GM19240 (cell line): ENCODE data around the gene CPEB3.
A peak's percentile ranks its signal among the peaks of the same experiment; 100 is the strongest.

Experiments used
- DNase-seq: peaks from one replicate; pipeline ENCODE4 v3.0.0; 2011; ENCODE audit warnings: low spot score; ENCODE audit not compliant: insufficient read length

CPEB3 gene

DNA sequence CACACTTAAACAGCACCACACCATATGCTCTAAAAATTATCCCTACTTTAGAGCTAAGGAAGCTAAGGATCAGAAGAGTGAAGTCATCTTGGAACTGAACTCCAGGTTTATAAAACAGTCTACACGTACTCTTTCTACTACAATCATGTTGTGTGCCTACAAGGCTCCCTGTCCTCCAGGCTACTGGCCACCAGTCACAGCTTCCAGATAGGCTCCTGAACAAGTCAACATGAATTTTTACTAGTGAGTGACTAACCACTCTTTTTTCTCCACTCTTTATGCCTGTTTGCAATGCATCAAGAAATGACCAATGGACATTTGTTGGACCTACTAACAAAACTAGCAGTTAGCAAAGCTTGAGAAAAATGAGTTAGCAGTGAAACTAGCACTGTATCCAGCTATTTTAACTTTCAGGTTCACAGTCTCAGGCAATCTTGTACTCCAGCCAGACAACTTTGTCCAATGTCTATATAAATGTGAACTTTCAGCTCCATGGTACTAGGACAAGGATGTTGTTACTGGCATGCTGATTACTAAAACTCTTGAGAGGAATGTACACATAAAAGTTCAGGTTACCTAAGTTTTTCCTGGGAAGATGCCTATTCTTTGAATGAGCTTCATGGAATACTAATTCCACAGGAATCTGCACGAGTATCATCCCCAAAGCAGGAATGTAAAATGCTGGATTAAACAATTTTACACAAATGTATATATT is 187.3 kb downstream of the CPEB3 start:
- no peak for DNase-seq

DNA sequence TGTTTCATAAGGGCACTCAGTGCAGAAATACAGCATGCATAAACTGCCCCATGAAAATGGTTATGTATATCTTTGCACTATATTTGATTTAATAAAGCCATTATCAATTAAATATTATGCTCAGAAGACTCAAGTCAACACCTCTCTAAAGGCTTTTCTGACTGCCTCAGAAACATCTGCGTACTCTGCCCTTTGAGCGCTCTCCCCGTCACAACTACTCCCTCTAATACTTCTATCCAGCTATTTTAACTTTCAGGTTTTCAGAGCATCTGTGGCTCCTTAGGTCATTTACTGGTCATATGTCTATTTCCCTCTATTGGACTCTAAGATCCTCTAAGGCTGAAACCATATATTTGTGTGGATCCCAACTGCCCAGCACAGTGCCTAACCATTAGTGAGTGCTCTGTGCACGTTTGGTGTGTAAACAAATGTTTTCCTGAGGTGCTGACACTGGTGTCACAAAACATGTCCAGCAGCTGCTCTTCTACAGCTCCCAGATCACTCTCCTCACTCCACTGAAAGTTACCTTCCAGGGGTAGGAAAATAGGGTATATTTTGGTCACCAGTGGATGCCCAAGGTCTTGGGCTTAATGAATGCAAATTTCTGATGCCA is 188.2 kb downstream of the CPEB3 start:
- DNase-seq, result no peak

DNA sequence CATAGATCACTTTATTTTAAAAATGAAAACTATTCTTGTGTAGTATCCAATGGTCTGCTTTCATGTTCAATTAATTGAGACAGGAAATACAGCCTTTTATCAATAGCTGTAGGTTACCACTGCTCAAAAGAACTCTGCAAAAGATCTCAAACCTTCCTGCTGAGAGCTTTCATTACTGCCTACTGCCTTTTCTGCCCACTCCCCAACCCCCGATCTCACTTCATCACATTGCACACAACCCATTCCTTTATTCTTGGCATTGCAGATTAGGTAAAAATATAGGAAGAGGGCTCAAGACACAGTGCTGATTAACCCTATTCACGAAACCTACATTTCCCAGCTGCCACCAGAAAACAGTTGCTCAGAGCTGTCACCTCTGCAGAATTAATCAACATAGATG is 195.9 kb downstream of the CPEB3 start:
- DNase-seq, result no peak

DNA sequence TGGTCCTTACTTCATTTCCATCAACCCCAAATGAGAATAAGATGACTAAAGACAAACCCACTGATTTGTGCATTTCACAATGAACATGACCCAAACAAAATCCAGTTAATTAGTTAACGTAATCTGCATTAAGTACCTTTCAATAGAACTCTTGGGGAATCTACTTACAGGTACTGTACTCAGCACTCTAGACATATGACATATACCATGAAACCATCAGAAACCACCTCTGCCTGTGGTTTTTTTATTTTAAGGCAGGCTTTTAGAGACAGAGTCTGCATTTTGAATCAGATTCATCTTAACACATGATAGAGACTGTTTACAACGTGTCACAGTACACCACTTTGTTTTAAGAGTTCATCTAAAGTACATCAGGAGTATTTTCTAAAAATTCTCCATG is 198.9 kb downstream of the CPEB3 start:
- DNase-seq, result no peak

DNA sequence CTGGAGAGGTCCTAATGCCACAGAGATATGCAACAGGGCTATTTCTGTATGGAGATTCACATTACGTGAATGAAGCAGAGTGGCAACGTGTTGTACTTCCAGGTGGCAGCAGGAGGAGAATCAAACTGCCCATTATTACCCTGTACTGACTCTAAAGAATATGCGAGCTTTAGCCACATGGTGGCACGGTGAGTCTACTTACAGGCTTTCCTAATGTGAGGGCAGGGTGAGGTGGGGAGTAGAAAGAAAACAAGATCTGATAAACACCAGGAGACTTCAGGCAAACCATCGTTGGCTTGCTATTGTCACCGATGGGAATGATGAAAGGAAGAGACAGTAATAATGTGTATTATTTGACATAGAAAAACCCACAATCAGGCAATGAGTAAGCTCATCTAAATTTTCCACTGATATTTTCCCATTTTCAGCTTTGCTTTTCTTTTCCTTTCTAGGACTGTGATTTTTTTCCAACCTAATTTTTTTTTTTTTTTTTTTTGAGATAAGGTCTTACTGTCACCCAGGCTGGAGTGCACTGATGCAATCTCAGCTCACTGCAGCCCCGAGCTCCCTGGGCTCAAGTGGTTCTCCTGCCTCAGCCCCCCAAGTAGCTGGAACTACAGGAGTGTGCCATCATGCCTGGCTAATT is 203.0 kb downstream of the CPEB3 start:
- DNase-seq, result peak; percentile 49

DNA sequence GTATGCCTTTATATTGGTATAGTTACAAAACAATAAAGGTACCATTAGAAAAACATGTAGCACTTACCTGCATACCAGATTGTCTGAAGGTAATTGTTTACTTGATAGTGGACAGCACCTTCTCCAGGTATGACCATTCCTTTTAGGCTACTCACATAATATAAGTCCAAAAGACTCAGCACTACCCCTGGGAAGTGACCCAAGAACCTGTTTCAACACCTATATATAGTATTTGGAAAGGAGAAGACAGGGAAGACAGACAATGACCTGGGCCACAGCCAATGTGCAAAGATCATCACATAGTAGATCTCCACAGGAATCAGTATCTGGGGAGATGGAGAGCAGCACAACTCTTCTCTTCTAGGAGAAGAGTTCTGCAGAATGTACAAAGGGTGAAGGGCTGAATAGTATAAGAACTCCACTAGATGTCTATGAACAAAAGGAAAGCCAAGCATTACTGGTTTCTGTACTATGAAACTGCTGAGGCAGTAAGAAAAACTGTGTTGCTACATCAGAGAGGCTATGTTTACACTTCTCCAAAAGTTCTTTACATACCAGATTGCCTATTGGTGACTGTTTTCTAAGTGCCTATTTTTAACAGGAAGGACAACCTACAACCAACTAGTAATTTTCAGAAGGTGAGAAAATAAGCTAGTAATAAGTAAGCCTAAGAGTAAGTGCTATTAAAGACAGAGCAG is 208.1 kb downstream of the CPEB3 start:
- no peak for DNase-seq

DNA sequence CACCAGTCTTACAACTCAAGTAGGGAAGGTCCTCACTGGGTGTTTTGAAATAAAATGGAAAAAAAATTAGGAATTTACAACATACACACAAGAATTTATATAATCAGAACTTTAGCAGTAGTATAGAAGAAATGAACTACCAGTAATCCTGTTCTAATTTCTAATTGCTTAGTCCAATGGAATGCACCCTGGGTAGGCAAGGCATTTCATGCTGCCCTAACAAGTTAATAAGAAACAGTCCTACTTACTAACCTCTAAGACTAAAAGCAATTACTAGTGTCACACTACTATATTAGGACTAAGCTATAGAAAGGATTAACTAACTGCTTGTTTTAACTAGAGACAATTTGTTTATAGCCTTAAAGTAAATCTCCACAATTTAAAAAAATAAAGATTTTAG is 209.2 kb downstream of the CPEB3 start:
- DNase-seq, result no peak

DNA sequence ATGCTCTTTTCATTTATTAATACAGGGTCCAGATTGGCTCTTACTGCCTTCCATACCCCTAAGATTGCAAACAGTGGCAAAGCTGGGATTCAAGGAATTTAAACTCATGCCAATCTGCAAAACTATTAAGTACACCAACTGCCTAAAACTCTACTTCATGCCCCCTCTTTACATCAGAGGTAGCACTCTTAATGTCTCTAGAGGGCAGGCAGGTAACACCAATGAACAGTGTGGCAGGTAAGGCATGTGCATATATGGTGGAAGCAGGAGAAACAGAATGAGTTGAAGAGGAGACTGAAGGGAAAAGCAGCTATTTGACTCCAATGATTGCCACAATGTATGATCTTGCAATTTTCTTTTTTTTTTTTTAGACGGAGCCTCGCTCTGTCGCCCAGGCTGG is 210.6 kb downstream of the CPEB3 start:
- DNase-seq, result no peak

DNA sequence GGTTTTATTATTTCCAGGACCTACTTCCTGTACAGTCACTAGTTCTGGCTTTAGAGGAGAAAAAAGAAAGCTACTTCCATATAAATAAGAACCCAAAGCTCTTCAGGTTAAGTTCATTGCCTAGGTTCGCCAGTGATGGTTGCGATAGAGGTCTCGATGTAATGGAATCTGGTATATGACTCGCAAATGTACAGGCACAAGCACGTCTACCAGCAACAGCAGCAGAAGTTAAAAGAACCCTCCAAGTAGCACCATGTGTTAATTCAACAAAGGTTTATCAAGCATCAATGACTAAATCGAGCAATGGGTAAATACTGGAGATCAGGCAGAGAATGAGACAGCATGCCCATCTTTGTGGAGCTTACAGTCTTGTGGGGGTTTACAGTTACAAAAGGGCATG is 211.9 kb downstream of the CPEB3 start:
- no peak for DNase-seq

DNA sequence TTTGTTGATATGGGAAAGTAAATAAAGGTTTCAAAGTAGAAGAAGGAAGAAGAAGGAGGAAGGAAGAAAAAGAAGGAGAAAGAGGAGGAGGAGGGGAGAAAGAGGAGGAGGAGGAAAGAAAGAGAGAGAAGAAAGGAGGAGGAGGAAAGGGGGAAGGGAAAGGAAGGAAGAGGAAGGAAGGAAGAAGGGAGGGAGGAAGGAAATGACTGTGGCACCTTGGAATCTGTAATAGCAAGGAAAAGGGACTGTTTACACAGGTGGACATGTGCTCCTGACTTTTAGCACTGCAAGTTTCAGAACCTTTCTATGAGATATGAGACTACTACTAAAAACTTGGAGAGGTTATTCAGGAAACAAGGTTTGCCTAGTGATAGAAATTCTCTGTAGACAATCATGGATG is 214.2 kb downstream of the CPEB3 start:
- no peak for DNase-seq

DNA sequence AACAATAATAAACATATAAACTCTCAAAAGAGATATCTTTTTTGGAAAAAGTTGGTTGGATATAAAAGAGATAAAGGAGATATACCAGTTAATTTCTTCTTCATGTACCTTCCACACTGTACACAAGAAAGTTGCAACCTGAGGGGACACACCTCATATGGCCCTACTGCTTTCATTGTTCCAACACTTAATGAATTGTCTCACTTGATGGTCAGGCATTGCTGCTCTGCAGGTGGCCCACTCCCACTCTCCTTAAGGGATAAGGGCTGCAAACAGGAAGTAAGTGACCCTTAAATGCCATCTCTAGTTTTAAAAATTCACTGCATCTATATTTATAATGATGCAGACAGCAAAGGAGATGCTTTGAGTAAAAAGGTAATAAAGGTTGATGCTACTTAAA is 215.0 kb downstream of the CPEB3 start:
- DNase-seq, result no peak

DNA sequence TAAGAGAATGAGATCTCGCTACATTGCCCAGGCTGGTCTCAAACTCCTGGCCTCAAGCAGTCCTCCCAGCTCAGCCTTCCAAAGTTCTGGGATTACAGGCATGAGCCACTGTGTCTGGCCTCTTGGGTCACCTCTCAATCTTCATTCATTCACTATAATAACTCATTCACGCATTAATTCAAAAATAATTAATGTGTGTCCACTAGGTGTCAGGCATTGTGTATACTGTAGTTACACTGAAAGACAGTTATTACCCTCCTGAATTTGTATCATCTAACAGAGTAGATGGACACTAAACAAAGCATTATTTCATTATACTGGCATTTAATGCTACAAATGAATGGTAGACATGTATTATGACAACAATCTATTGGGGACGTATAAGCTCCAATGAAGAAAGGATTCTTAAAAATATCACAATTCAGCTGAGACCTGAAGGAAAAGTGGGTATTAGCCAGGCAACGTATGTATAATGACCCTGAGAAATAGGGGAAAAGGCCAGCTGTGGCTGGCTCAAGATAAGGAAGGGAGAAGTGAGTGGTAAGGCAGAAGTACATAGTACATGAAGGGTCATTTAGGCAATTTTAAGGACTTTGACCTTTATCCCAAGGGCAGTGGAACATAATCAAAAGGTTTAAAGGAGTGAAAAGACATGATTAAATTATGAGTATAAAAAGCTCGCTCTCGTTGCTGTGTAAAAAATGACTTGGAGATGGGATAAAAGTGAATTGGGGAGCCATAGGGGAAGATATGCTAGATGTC is 216.6 kb downstream of the CPEB3 start:
- no peak for DNase-seq

DNA sequence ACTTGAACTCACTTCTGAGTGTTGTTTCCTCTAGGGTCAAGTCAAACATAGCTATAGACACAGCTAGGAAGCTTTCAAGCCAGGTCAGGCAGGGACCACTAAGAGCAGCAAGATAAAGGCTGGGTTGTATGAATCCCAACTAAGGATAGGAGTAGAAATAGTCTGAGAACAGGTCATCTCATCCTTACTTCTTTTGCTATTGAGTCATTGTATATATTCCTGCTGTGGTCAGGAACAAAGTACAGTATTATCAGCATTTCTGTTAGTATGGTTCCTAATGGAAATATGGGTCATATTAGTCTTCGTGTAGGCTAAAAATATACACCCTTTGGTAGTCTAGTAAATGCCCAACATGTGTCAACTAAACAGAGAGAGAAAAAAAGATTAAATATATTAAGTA is 222.0 kb downstream of the CPEB3 start:
- no peak for DNase-seq

DNA sequence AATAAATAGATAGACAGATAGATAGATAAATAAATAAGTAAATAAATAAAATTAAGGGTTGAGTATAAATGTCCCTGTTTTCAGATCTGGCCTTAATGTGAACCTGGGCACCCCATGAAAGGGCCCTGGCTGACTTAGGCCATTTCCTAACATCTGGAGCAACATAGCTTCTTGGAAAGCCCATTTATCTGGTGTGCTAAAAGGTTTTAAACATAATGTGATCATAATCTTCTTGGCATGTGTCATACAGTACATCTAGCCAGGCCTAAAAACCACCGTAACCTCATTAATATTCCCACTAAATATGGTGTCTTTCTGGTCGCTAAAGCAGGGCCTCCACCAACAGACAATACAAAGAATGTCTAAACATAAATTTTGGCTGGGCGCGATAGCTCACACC is 224.5 kb downstream of the CPEB3 start:
- DNase-seq, result no peak

DNA sequence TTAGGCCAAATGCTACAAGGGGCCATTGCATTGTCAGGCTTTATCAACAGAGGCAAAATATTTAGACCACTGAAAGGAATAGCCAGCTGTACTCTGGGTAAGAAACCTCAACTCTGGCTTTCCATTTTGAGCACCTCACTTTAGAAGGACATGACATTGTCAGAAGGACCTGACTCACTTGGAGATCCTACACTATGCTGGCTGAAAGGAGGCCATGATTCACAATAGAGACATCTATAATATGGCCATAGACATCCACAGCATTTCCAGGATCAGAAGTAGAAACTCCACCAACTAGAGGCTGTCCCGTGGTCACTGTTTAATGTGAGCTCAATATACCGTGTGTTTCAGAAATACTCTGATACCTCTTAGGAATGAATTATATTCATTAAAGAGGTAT is 226.4 kb downstream of the CPEB3 start:
- DNase-seq, result no peak

DNA sequence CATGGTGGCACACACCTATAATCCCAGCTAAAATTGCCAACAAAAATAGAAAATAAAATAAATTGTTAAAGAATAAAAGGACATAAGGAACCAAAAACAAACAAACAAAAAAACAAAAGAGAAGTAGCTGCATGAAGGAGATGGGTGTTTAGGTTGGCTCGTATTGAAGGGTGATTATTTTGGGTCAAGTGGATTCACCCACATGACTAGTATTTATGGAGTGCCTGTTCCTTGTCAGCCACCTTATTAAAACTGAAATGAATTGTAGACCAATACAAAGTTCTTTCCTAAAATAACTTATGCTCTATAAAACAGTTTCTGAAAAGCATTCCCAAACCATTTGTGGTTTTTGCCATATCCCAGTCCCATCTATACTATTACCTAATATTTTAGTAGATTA is 228.6 kb downstream of the CPEB3 start:
- no peak for DNase-seq

DNA sequence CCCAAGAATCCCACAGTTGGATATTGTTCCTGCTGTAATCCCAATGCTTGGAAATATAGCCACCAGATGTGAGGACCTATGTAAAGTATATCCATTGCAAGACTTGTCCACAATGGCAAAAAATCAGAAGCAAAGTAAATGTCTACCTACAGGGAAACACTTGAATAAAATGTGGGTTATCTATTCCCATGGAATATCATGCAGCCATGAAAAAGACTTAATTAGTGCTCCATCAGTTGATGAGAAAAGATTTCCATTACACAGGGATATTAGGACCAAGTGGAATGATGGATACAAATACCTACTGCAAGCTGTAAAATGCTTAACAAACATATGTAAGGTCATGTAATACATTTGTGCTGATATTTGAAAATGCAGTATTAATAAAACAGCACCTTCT is 236.1 kb downstream of the CPEB3 start:
- DNase-seq, result no peak

DNA sequence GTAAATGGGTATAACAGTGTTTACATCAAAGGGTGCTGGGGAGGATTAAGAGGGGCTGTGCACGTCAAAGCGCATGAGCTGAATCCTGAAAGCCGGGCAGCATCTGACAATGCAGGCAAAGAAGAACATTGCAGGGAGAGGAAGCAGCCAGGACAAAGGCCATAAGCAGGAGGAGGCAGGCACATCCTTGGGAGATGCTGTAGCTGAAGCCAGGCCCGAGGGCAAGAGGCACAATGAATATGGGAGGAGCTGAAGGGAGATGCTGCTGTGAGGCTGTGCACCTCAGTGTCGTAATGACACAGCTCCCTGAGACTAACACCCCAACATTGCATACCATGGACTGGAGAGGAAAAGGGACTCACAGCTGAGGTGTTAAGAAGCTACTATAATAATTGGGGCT is 238.1 kb downstream of the CPEB3 start:
- no peak for DNase-seq

DNA sequence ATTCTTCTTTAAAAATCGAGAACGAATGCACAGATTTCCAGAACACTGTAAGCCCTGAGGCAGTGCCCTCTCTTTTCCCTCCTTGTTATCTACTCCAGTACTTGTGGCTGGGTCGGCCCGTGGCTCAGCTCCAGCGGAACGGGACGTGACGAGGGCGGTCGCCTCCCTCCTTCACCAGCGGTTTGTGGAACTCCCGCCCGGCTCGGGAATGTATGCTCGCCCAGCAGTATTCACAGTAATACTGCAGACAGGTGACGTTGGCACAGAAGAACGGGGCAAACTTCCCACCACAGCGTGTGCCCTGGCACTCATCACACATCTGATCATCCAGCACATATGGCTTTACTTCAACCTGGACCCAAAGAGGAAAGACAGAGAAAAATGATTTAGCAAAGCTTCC is 238.8 kb downstream of the CPEB3 start:
- DNase-seq, result no peak

DNA sequence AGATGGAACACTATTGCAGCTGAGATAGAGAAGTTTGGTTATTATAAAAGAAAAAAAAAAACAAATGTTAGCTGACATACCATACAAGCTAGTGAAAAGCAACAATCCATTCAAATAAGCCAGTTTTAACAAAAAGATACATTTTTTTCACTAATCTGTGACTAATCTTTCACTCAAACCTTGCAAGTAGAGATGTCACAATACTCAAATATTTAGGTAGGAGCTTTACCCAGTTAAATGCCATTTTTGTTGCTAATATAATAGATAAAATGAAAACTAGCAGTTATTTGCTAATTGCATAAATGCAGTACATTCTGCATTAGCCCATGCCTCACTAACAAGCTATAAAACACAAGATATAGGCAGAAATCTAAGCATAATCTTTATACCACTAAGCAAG is 243.7 kb downstream of the CPEB3 start:
- DNase-seq, result no peak

DNA sequence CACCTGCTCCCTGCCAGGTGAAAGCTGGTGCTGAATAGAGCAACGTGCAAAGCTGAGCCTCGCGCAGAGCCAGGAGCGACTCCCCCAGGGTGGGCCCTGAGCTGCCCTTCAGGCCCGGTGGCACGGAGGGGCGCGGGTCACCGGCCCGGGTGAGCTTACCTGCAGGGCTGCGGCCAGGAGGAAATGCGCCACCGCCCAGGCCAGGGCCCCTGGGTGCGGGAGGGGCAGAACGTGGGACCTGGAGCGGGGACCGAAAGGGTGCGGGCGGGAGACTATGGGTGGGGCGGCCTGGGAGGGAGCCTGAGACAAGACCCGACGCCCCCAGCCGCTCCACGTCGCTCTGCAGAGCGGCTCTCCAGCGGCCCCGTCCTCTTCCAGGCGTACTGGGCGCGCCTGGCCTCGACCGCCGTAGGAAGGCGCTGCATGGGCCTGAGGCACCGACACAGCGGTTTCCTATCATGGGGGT is 245.2 kb downstream of the CPEB3 start:
- DNase-seq, result no peak

DNA sequence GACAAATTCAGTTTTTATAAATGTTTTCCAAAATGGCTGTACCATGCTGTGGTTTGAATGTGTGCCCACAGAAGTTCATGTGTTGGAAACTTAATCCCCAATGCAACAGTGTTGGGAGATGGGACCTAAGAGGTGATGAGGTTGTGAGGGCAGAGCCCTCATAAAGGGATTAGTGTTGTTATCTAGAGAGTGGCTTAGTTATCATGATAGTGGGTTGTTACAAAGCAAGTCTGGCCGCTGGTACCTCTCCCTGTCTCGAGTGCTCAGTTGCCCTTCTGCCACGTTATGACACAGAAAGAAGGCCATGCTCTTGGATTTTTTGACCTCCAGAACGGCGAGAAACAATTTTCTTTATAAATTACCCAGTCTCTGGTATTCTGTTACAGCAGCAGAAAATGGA is 248.3 kb downstream of the CPEB3 start:
- no peak for DNase-seq
